ENCODE results near the gene ATE1.
"Not testable (repeated sequence)": the region's sequence is repeated elsewhere in the genome, so short reads cannot be mapped to it uniquely, and the experiment has no call there.

ATE1 gene

DNA sequence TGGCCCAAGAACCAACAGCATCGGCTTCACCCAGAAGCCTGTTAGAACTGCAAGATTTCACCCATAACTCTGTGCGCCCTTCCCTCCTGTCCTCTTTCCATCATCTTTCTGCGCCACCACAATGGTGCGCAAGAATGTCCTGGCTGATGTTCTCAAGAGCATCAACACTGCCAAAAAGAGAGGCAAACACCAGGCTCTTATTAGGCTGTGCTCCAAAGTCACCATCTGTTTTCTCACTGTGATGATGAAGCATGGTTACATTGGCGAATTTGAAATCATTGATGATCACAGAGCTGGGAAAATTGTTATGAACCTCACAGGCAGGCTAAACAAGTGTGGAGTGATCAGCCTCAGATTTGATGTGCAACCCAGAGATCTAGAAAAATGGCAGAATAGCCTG, 214.3 kb downstream of the ATE1 start:
- peaks cover 13% of the 10 kb centered on the region for H3K9me3 ChIP-seq (ENCODE audit: control insufficient read depth, insufficient read depth, low read depth, low read length)
- H3K36me3 ChIP-seq (ENCODE audit: control insufficient read depth, insufficient read depth, low read length) = no peaks in the 10 kb centered on the region
- no peak overlapping the region for H3K4me3 ChIP-seq (ENCODE audit: low read depth, low read length)
- H3K9ac ChIP-seq (ENCODE audit: low read length) = no peak overlapping the region
- H3K27me3 ChIP-seq (ENCODE audit: control insufficient read depth, insufficient read depth, low read length) = no peaks in the 10 kb centered on the region
- H3K4me1 ChIP-seq (ENCODE audit: control insufficient read depth, insufficient read depth, low read length) = peaks cover 20% of the 10 kb centered on the region
- H3K27ac ChIP-seq (ENCODE audit: low read depth, low read length) = no peak overlapping the region

- Histone ChIP-seq H3K4me3 (ENCODE audit: low read depth, low read length) (no peak overlapping the region), H3K9me3 (ENCODE audit: control insufficient read depth, insufficient read depth, low read depth, low read length) (peaks cover 13% of the 10 kb centered on the region), H3K9ac (ENCODE audit: low read length) (no peak overlapping the region), H3K4me1 (ENCODE audit: control insufficient read depth, insufficient read depth, low read length) (peaks cover 21% of the 10 kb centered on the region), H3K36me3 (ENCODE audit: control insufficient read depth, insufficient read depth, low read length) (no peaks in the 10 kb centered on the region), H3K27me3 (ENCODE audit: control insufficient read depth, insufficient read depth, low read length) (no peaks in the 10 kb centered on the region), H3K27ac (ENCODE audit: low read depth, low read length) (no peak overlapping the region)
Observed at GRCh38 chr10:121710971-121711370, 216.9 kb downstream of the ATE1 start.

DNA sequence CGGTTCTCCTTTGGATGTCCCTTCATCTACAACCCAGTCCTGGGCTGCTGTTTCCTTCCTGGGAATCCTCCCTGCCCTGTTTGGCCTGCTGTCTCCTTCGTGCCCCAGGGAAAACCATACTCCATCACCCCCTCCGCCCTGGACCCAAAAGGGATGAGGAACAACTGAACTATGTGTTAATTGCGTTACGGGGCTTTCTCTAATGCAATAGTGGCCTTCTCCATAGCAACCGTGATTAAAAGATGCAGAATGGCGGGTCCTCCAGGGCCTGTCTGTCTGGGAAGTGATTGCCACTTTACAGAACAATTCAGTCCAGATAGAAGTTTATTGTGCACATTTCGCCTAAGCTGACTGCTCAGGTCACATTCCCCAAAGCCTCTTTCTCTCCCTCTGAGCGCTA, 217.6 kb downstream of the ATE1 start:
- Histone ChIP-seq H3K9me3 (ENCODE audit: control insufficient read depth, insufficient read depth, low read depth, low read length) (peaks cover 13% of the 10 kb centered on the region), H3K4me3 (ENCODE audit: low read depth, low read length) (no peak overlapping the region), H3K27me3 (ENCODE audit: control insufficient read depth, insufficient read depth, low read length) (no peaks in the 10 kb centered on the region), H3K4me1 (ENCODE audit: control insufficient read depth, insufficient read depth, low read length) (peaks cover 21% of the 10 kb centered on the region), H3K36me3 (ENCODE audit: control insufficient read depth, insufficient read depth, low read length) (no peaks in the 10 kb centered on the region), H3K9ac (ENCODE audit: low read length) (no peak overlapping the region), H3K27ac (ENCODE audit: low read depth, low read length) (no peak overlapping the region)

DNA sequence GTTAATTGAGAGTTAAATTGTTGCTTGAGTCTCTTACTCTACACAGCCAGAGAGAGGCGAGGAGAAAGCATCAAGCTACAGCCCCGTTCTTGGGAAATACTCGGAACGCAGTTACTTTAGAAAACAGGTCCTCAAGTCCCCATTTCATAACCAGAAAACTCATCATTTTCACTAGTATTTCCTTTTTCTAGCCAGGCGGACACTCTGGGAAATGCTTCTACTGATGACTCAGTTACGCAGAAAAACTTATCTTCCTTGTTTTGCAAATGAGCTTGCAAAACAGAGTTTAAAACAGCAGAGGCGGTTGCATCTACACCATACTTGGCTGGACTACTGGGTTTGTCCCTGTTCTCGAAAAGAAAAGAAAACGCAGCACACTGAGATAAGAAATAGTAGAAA, 218.2 kb downstream of the ATE1 start:
- no peaks in the 10 kb centered on the region for H3K36me3 ChIP-seq (ENCODE audit: control insufficient read depth, insufficient read depth, low read length)
- H3K9me3 ChIP-seq (ENCODE audit: control insufficient read depth, insufficient read depth, low read depth, low read length) = peaks cover 13% of the 10 kb centered on the region
- H3K4me3 ChIP-seq (ENCODE audit: low read depth, low read length) = no peak overlapping the region
- H3K27me3 ChIP-seq (ENCODE audit: control insufficient read depth, insufficient read depth, low read length) = no peaks in the 10 kb centered on the region
- H3K4me1 ChIP-seq (ENCODE audit: control insufficient read depth, insufficient read depth, low read length) = peaks cover 21% of the 10 kb centered on the region
- H3K9ac ChIP-seq (ENCODE audit: low read length) = no peak overlapping the region
- H3K27ac ChIP-seq (ENCODE audit: low read depth, low read length) = no peak overlapping the region

DNA sequence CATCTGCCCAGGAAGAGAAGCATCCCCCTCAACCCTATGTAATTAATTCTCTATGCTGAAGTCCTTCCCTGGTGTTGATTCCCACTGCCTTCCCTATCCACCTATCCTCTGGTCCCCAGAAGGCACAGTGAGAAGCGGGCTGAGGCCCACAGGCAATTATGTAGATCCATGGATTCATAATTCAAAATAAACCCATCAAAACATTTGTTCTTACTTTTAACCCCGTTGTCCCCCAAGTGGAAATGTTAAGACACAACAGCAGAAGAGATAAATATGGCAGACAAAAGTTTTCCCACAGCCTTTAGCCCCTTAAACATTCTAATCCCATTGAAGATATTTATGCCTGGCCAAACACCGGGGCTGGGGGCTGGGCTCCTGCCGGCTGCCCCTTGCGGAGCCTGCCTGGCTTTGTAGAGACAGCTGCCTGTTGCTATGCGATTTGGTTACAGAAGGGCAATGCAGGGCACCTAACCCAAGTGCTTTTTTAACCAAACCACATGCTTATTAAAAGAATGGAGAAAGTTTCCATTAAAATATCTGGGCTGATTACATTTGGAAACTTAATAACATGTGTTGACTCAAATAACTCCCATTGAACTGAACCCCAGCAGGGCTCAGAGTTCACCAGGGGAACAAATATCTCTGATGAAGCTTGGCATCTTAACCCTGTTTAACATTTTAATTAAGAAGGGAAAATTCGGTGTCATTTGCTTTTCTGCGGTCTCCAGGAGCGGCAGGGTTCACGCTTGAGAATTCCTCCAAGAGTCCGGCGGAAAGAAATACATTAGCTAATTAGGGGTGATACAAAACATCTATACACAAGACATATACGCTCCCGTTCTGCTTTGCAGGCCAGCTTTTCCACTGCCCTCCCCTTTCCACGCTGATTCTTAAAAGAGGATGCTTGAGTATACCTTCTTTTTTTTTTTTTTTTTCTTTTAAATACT, 218.8 kb downstream of the ATE1 start:
- no peak overlapping the region for H3K4me3 ChIP-seq (ENCODE audit: low read depth, low read length)
- H3K36me3 ChIP-seq (ENCODE audit: control insufficient read depth, insufficient read depth, low read length) = no peaks in the 10 kb centered on the region
- H3K9me3 ChIP-seq (ENCODE audit: control insufficient read depth, insufficient read depth, low read depth, low read length) = peaks cover 7% of the 10 kb centered on the region
- no peak overlapping the region for H3K27ac ChIP-seq (ENCODE audit: low read depth, low read length)
- no peak overlapping the region for H3K9ac ChIP-seq (ENCODE audit: low read length)
- peaks cover 21% of the 10 kb centered on the region for H3K4me1 ChIP-seq (ENCODE audit: control insufficient read depth, insufficient read depth, low read length)
- H3K27me3 ChIP-seq (ENCODE audit: control insufficient read depth, insufficient read depth, low read length) = no peaks in the 10 kb centered on the region

- H3K4me1 ChIP-seq (ENCODE audit: control insufficient read depth, insufficient read depth, low read length) = 0 out of 2 replicates have a peak, but pooled peaks cover 3% of the 10 kb centered on the region
- H3K27ac ChIP-seq (ENCODE audit: low read depth, low read length) = no peak overlapping the region
- H3K9me3 ChIP-seq (ENCODE audit: control insufficient read depth, insufficient read depth, low read depth, low read length) = no peaks in the 10 kb centered on the region
- H3K9ac ChIP-seq (ENCODE audit: low read length) = no peak overlapping the region
- no peaks in the 10 kb centered on the region for H3K27me3 ChIP-seq (ENCODE audit: control insufficient read depth, insufficient read depth, low read length)
- H3K4me3 ChIP-seq (ENCODE audit: low read depth, low read length) = no peak overlapping the region
- no peaks in the 10 kb centered on the region for H3K36me3 ChIP-seq (ENCODE audit: control insufficient read depth, insufficient read depth, low read length)
Observed at GRCh38 chr10:121702351-121703320, 225.2 kb downstream of the ATE1 start.

- Histone ChIP-seq H3K4me3 (ENCODE audit: low read depth, low read length) (no peak overlapping the region), H3K27me3 (ENCODE audit: control insufficient read depth, insufficient read depth, low read length) (no peaks in the 10 kb centered on the region), H3K36me3 (ENCODE audit: control insufficient read depth, insufficient read depth, low read length) (no peaks in the 10 kb centered on the region), H3K9ac (ENCODE audit: low read length) (no peak overlapping the region), H3K9me3 (ENCODE audit: control insufficient read depth, insufficient read depth, low read depth, low read length) (no peaks in the 10 kb centered on the region), H3K4me1 (ENCODE audit: control insufficient read depth, insufficient read depth, low read length) (0 out of 2 replicates have a peak, but pooled peaks cover 5% of the 10 kb centered on the region), H3K27ac (ENCODE audit: low read depth, low read length) (no peak overlapping the region)
Observed at GRCh38 chr10:121700416-121700815, 227.4 kb downstream of the ATE1 start.

DNA sequence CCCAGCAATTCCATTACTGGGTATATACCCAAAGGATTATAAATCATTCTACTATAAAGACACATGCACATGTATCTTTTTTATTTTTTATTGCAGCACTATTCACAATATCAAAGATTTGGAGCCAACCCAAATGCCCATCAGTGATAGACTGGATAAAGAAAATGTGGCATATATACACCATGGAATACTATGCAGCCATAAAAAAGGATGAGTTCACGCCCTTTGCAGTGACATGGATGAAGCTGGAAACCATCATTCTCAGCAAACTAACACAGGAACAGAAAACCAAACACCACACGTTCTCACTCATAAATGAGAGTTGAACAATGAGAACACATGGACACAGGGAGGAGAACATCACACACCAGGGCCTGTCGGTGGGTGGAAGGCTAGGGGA, 228.1 kb downstream of the ATE1 start:
- not testable (repeated sequence) for H3K4me3 ChIP-seq (ENCODE audit: low read depth, low read length); H3K9me3 ChIP-seq (ENCODE audit: control insufficient read depth, insufficient read depth, low read depth, low read length); H3K9ac ChIP-seq (ENCODE audit: low read length); H3K36me3 ChIP-seq (ENCODE audit: control insufficient read depth, insufficient read depth, low read length); H3K27me3 ChIP-seq (ENCODE audit: control insufficient read depth, insufficient read depth, low read length); H3K27ac ChIP-seq (ENCODE audit: low read depth, low read length); H3K4me1 ChIP-seq (ENCODE audit: control insufficient read depth, insufficient read depth, low read length)

- H3K27ac ChIP-seq (ENCODE audit: low read depth, low read length) = no peak overlapping the region
- no peak overlapping the region for H3K9ac ChIP-seq (ENCODE audit: low read length)
- H3K4me3 ChIP-seq (ENCODE audit: low read depth, low read length) = no peak overlapping the region
- H3K9me3 ChIP-seq (ENCODE audit: control insufficient read depth, insufficient read depth, low read depth, low read length) = no peaks in the 10 kb centered on the region
- 0 out of 2 replicates have a peak, but pooled peaks cover 8% of the 10 kb centered on the region for H3K4me1 ChIP-seq (ENCODE audit: control insufficient read depth, insufficient read depth, low read length)
- no peaks in the 10 kb centered on the region for H3K36me3 ChIP-seq (ENCODE audit: control insufficient read depth, insufficient read depth, low read length)
- H3K27me3 ChIP-seq (ENCODE audit: control insufficient read depth, insufficient read depth, low read length) = no peaks in the 10 kb centered on the region
Observed at GRCh38 chr10:121698902-121699301, 228.9 kb downstream of the ATE1 start.

DNA sequence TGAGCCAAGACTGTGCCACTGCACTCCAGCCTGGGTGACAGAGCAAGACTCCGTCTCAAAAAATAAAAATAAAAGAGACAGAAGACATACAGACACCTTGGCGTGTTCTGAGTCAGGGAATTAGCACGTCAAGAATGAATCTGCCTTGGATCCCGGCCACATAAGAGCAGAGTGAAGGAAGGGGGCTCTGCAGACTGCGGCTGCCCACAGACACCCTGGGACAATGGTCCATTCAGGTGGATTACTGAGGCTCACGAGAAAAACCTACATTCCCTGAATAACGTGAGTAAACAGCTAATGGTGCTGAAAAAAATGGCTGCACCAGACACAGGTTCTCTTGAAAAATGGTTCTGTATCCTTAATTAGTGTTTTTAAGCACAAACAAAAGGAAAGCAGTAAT, 229.5 kb downstream of the ATE1 start:
- Histone ChIP-seq H3K4me3 (ENCODE audit: low read depth, low read length) (no peak overlapping the region), H3K36me3 (ENCODE audit: control insufficient read depth, insufficient read depth, low read length) (no peaks in the 10 kb centered on the region), H3K9me3 (ENCODE audit: control insufficient read depth, insufficient read depth, low read depth, low read length) (no peaks in the 10 kb centered on the region), H3K27me3 (ENCODE audit: control insufficient read depth, insufficient read depth, low read length) (no peaks in the 10 kb centered on the region), H3K4me1 (ENCODE audit: control insufficient read depth, insufficient read depth, low read length) (0 out of 2 replicates have a peak, but pooled peaks cover 8% of the 10 kb centered on the region), H3K9ac (ENCODE audit: low read length) (no peak overlapping the region), H3K27ac (ENCODE audit: low read depth, low read length) (no peak overlapping the region)

- no peak overlapping the region for H3K9ac ChIP-seq (ENCODE audit: low read length)
- no peaks in the 10 kb centered on the region for H3K27me3 ChIP-seq (ENCODE audit: control insufficient read depth, insufficient read depth, low read length)
- H3K4me1 ChIP-seq (ENCODE audit: control insufficient read depth, insufficient read depth, low read length) = 0 out of 2 replicates have a peak, but pooled peaks cover 8% of the 10 kb centered on the region
- H3K27ac ChIP-seq (ENCODE audit: low read depth, low read length) = no peak overlapping the region
- H3K36me3 ChIP-seq (ENCODE audit: control insufficient read depth, insufficient read depth, low read length) = no peaks in the 10 kb centered on the region
- H3K9me3 ChIP-seq (ENCODE audit: control insufficient read depth, insufficient read depth, low read depth, low read length) = no peaks in the 10 kb centered on the region
- no peak overlapping the region for H3K4me3 ChIP-seq (ENCODE audit: low read depth, low read length)
Observed at GRCh38 chr10:121696854-121697253, 231.0 kb downstream of the ATE1 start.

All from HUES6 (cell line).